Osteocyte (in vitro differentiated cells): ENCODE measurements around the gene DDAH1. TPM values are rescaled to one million over a fixed set of nuclear protein-coding genes. Genes with fewer than 3 reads are reported as not detected.

ENCODE experiments used
- DNase-seq: peaks from one replicate; pipeline ENCODE4 v3.0.0; 2021; ENCODE audit warnings: mixed read lengths; ENCODE audit not compliant: unreplicated experiment; ENCODE audit errors: extremely low spot score
- H3K27ac Mint-ChIP-seq: one replicate; pipeline ENCODE4 v1.8.0; 2021; ENCODE audit warnings: mild to moderate bottlenecking, mixed read lengths; ENCODE audit not compliant: unreplicated experiment
- H3K27me3 Mint-ChIP-seq: one replicate; pipeline ENCODE4 v1.8.0; 2021; ENCODE audit warnings: mixed read lengths; ENCODE audit not compliant: unreplicated experiment
- H3K36me3 Mint-ChIP-seq: one replicate; pipeline ENCODE4 v1.8.0; 2021; ENCODE audit warnings: mixed read lengths; ENCODE audit not compliant: unreplicated experiment
- H3K4me1 Mint-ChIP-seq: one replicate; pipeline ENCODE4 v1.8.0; 2021; ENCODE audit warnings: mixed read lengths; ENCODE audit not compliant: unreplicated experiment
- H3K4me3 Mint-ChIP-seq: one replicate; pipeline ENCODE4 v1.8.0; 2021; ENCODE audit warnings: mild to moderate bottlenecking, moderate library complexity, mixed read lengths; ENCODE audit not compliant: unreplicated experiment
- H3K9me3 Mint-ChIP-seq: one replicate; pipeline ENCODE4 v1.8.0; 2021; ENCODE audit warnings: mixed read lengths; ENCODE audit not compliant: unreplicated experiment
- CTCF ChIP-seq: fragments of 200-600 bp; sonication (generic); IDR thresholded peaks from 2 replicates; pipeline ENCODE4 v1.5.0; 2021; ENCODE audit warnings: antibody characterized with exemption, mild to moderate bottlenecking, moderate library complexity
- total RNA-seq: library from RNA; stranded (reverse); gene quantifications from 2 replicates; pipeline ENCODE4 v1.2.1, GENCODE V29; 2021

The DDAH1 gene
- total RNA-seq, 1 donor from 2014 or later = 46.8 TPM

- DNase-seq = no peak
- Mint-ChIP-seq H3K4me3 (no peak overlapping the region), H3K27me3 (no peaks in the 10 kb centered on the region), H3K36me3 (peaks cover 13% of the 10 kb centered on the region), H3K9me3 (no peaks in the 10 kb centered on the region), H3K27ac (no peak overlapping the region), H3K4me1 (peaks cover 17% of the 10 kb centered on the region)
- no peak for TF ChIP-seq CTCF
Measured at GRCh38 chr1:85481688-85482087, 16.7 kb upstream of the DDAH1 start.

GRCh38 chr1:85480566-85480965 is 15.6 kb upstream of the DDAH1 start:
- Mint-ChIP-seq H3K4me3 (no peak overlapping the region), H3K27me3 (no peaks in the 10 kb centered on the region), H3K27ac (no peak overlapping the region), H3K36me3 (peaks cover 8% of the 10 kb centered on the region), H3K4me1 (peaks cover 21% of the 10 kb centered on the region), H3K9me3 (no peaks in the 10 kb centered on the region)
- DNase-seq = no peak
- no peak for TF ChIP-seq CTCF

GRCh38 chr1:85479491-85479890 is 14.5 kb upstream of the DDAH1 start:
- DNase-seq = no peak
- no peaks in the 10 kb centered on the region for H3K9me3 Mint-ChIP-seq
- TF ChIP-seq CTCF = no peak
- no peaks in the 10 kb centered on the region for H3K27me3 Mint-ChIP-seq
- peak overlapping the region; percentile 41 for H3K27ac Mint-ChIP-seq
- H3K4me1 Mint-ChIP-seq = peaks cover 18% of the 10 kb centered on the region
- no peak overlapping the region for H3K4me3 Mint-ChIP-seq
- H3K36me3 Mint-ChIP-seq = peaks cover 8% of the 10 kb centered on the region

GRCh38 chr1:85478366-85478765 is 13.4 kb upstream of the DDAH1 start:
- Mint-ChIP-seq H3K27ac (no peak overlapping the region), H3K9me3 (no peaks in the 10 kb centered on the region), H3K36me3 (peaks cover 16% of the 10 kb centered on the region), H3K4me1 (peaks cover 16% of the 10 kb centered on the region), H3K27me3 (no peaks in the 10 kb centered on the region), H3K4me3 (no peak overlapping the region)
- no peak for TF ChIP-seq CTCF
- no peak for DNase-seq

GRCh38 chr1:85475055-85475454 is 10.1 kb upstream of the DDAH1 start:
- Mint-ChIP-seq H3K27me3 (no peaks in the 10 kb centered on the region), H3K9me3 (no peaks in the 10 kb centered on the region), H3K36me3 (peaks cover 21% of the 10 kb centered on the region), H3K4me1 (peaks cover 16% of the 10 kb centered on the region), H3K4me3 (no peak overlapping the region), H3K27ac (no peak overlapping the region)
- TF ChIP-seq CTCF = no peak
- DNase-seq = no peak
